ENCODE data around the gene UQCRC1. TPM values are rescaled to one million over a fixed set of nuclear protein-coding genes. Genes with fewer than 3 reads are reported as not detected.

UQCRC1 gene
- total RNA-seq, 2 donors from 2014 or later = 583 to 651 TPM

Small RNA genes within 50 kb of the gene (microRNA-seq; reads per million reads assigned to microRNA genes)
- gene MIR4793 (0 reads per million in 2 donors), gene MIR6823 (0 reads per million in 2 donors), gene MIR711 (0 reads per million in 2 donors)

Other genes with a start within 250 kb of the UQCRC1 start
- not detected for gene FBXW12, start 237.4 kb downstream of the UQCRC1 start, total RNA-seq
- gene PLXNB1, start 179.6 kb downstream of the UQCRC1 start, total RNA-seq = 10 to 100 TPM; 43.3 to 55.0 TPM
- gene CCDC51, start 169.5 kb downstream of the UQCRC1 start, total RNA-seq = 10 to 100 TPM in 1 of 2 donors, 1 to 10 TPM in 1; 7.0 to 10.9 TPM
- 100 to 1,000 TPM; 190 to 238 TPM for gene TMA7, start 169.4 kb downstream of the UQCRC1 start, total RNA-seq
- gene ATRIP, start 162.9 kb downstream of the UQCRC1 start, total RNA-seq = 1 to 10 TPM; 3.9 to 5.7 TPM
- 100 to 1,000 TPM in 1 of 2 donors, 10 to 100 TPM in 1; 73.3 to 108 TPM for gene SHISA5, start 105.5 kb downstream of the UQCRC1 start, total RNA-seq
- gene PFKFB4, start 52.8 kb downstream of the UQCRC1 start, total RNA-seq = 1 to 10 TPM; 2.0 to 2.9 TPM
- gene UCN2, start 45.9 kb downstream of the UQCRC1 start, total RNA-seq = not detected
- gene COL7A1, start 14.3 kb downstream of the UQCRC1 start, total RNA-seq = 1 to 10 TPM; 5.2 to 5.5 TPM
- gene TMEM89, start 12.1 kb upstream of the UQCRC1 start, total RNA-seq = not detected
- gene SLC26A6, start 25.8 kb upstream of the UQCRC1 start, total RNA-seq = 10 to 100 TPM; 11.2 to 14.6 TPM
- under 1 TPM; 0.24 to 0.39 TPM for gene CELSR3, start 53.2 kb upstream of the UQCRC1 start, total RNA-seq
- gene NCKIPSD, start 76.3 kb upstream of the UQCRC1 start, total RNA-seq = 10 to 100 TPM; 19.4 to 27.8 TPM
- 10 to 100 TPM; 24.0 to 38.4 TPM for gene IP6K2, start 107.6 kb upstream of the UQCRC1 start, total RNA-seq
- gene PRKAR2A, start 238.2 kb upstream of the UQCRC1 start, total RNA-seq = 10 to 100 TPM; 42.5 to 56.8 TPM

Measured in left cardiac atrium (tissue), 2 donors.